NB4 (cell line): ENCODE data around the gene DNASE1L3.

ENCODE experiments used
- DNase-seq: peaks from one replicate; pipeline ENCODE4 v3.0.0; 2010; ENCODE audit warnings: low read depth
- H3K4me3 ChIP-seq: one replicate; pipeline ENCODE4 v1.5.1; 2011; ENCODE audit warnings: mild to moderate bottlenecking, low read depth, low read length, moderate library complexity
- MYC ChIP-seq: IDR thresholded peaks from 2 replicates; pipeline ENCODE4 v1.6.1; 2011; ENCODE audit warnings: low read depth, low read length
- POLR2A ChIP-seq: IDR thresholded peaks from 2 replicates; pipeline ENCODE4 v1.6.1; 2011; ENCODE audit warnings: mild to moderate bottlenecking; ENCODE audit not compliant: insufficient read length; ENCODE audit errors: extremely low read depth
- TF ChIP-seq, protein P1 (sequence below): IDR thresholded peaks from one replicate; pipeline ENCODE4 v1.5.1; 2012; ENCODE audit warnings: low read depth, low read length
- TF ChIP-seq, protein P2 (sequence below): IDR thresholded peaks from 2 replicates; pipeline ENCODE4 v1.6.1; 2011; ENCODE audit warnings: low read depth, low read length

Gene DNASE1L3

DNA sequence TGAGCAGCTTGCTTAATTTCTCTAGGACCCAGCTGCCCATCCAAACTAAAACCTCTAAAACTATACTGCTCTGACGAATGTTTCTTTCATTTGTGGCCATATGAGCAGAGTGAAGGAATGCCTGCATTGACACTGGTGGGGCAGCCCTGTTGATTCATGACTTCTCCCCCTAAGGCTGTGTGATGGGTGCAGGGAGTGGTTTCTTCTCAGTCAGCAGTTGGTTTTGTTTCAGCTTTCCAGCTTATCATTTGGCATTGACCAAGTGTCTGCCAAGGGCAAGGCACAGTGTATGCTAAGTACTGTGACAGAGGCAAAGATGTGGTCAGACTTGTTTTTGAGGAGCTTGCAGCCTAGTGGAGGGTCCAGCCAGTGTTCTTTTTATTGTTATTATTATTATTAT is 31.6 kb upstream of the DNASE1L3 start:
- DNase-seq, result no peak
- TF ChIP-seq, protein P1, sequence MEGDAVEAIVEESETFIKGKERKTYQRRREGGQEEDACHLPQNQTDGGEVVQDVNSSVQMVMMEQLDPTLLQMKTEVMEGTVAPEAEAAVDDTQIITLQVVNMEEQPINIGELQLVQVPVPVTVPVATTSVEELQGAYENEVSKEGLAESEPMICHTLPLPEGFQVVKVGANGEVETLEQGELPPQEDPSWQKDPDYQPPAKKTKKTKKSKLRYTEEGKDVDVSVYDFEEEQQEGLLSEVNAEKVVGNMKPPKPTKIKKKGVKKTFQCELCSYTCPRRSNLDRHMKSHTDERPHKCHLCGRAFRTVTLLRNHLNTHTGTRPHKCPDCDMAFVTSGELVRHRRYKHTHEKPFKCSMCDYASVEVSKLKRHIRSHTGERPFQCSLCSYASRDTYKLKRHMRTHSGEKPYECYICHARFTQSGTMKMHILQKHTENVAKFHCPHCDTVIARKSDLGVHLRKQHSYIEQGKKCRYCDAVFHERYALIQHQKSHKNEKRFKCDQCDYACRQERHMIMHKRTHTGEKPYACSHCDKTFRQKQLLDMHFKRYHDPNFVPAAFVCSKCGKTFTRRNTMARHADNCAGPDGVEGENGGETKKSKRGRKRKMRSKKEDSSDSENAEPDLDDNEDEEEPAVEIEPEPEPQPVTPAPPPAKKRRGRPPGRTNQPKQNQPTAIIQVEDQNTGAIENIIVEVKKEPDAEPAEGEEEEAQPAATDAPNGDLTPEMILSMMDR, result no peak
- TF ChIP-seq, protein P2, sequence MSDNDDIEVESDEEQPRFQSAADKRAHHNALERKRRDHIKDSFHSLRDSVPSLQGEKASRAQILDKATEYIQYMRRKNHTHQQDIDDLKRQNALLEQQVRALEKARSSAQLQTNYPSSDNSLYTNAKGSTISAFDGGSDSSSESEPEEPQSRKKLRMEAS, result no peak
- TF ChIP-seq MYC, result no peak
- no peak for TF ChIP-seq POLR2A
- no peak overlapping the region for H3K4me3 ChIP-seq

DNA sequence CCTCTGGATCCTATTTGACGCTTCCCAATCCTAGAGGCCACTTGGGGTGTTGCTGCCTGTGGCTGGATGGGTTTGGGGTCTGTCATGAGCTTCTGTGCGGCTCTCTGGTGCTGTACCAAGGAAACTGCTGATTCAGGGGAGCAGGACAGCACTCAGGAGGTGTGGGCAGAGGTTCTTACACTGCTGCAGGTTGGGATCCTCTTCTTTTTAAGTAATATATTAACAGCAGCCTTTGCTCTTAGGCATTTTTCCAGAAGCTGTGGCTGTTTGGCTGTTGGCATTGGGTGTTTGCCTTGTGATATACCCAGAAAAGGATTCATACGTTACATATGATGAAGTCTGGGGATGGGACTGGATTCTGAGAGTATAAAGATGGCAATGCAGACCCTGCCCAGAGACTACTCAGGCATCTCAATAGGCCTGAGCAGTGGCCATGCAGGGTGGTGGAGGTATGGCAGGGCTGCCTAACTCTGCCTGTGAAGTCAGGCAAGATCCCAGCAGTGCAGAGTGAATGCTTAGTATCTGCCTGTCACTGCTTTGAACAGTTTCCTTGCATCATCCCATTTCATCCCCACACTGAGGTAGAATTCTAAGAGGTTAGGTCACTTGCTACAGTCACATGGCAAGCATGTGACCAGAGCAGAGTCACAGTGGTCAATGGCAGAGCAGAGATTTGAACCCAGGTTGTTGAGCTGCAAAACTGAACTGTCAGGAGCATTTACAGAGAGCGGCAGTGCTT is 30.7 kb upstream of the DNASE1L3 start:
- H3K4me3 ChIP-seq, result no peak overlapping the region
- TF ChIP-seq POLR2A (no peak), MYC (no peak)
- TF ChIP-seq, protein P1, result no peak
- TF ChIP-seq, protein P2, result no peak
- DNase-seq, result no peak

DNA sequence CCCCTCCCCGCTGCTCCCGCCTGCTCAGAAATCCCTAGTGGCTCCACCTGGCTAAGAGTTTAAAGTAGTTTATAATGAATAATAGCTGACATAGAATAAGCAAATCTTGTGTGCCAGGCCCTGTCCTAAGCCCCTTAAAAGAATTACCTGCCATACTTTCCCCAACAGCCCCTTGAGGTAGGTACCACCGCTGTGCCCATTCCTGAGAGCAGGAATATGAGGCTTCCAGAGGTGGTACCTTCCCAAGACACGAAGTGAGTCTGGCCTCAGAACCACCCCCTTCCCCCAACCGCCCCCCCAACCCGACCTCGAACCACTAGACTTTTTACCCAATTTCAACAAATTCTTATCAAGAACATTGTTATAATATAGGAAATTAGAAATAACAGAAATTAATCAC is 28.1 kb upstream of the DNASE1L3 start:
- no peak overlapping the region for H3K4me3 ChIP-seq
- TF ChIP-seq POLR2A (no peak), MYC (no peak)
- TF ChIP-seq, protein P1, result no peak
- TF ChIP-seq, protein P2, result no peak
- DNase-seq, result no peak

DNA sequence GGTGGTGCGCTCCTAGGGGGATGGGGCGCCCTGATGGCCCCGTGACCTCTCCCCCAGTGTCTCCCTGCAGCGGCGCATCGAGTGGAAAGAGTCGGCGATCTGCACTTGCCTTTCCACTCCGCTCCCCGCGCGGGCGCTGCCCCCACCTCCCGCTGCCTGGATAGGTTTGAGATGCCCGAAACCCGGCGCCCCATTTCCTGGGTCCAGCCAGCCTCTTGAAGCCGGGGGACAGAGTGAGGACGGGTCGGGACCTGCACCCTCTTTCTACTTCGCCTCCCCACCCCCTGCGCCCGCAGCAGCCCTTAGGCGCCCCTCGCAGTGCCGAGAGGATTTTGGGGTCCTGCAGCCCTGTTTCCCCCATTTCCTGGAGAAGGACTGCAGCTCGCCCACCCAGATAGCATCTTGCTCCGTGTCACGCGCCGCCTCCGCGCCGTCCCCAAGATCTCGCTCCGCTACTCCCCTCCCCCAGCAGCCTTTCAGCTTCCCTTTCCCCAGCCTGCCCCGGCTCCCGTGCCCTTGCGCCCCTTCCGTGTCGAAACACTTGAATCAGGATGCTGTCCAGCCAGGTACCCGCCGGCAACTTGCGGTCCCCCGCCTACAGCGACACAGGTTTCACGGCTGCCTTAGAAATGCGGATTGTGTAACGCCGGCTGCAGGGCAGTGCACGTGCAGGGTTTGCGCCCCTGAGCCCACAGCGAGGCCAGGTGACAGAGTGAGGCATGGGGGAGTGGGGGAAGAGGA is 27.3 kb upstream of the DNASE1L3 start:
- TF ChIP-seq, protein P1, result no peak
- TF ChIP-seq, protein P2, result no peak
- TF ChIP-seq POLR2A (no peak), MYC (no peak)
- peak overlapping the region; percentile 38 for H3K4me3 ChIP-seq
- peak; percentile 37 for DNase-seq

DNA sequence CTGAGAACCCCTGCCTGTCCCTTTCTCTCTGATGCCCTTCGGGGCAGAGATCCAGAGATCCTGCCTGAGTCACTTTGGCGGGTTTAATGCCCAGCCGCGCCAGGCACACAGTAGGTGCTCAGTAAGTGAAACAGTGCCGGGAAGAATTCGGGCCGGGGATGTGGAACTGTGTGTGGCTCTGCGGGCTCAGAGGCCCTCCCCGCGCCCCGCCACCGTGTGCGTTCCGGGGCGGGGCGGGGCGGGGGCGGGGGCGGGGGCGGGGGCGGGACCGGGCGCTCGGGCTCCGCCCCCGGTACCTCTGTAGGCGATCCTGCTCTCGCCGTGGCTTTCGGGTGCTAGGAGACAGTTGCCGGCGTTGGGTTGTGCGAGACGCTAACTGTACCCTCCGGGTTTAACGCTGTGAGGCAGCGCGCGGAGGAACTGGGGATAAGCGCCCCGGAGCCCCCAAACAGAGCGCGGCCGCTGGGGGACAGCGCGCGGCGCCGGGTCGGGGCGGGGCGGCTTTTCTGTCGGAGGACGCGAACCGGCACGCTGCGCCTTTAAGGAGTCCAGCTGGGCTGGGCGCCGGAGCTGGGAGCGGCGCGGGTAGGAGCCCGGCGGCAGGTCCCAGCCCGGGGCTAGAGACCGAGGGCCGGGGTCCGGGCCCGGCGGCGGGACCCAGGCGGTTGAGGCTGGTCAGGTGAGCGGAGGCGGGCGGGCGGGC is 26.6 kb upstream of the DNASE1L3 start, which contains the start of gene ABHD6:
Gene ABHD6 (plus strand): TSS at position 555 of the 703 bp plus-strand sequence. CDS start 18,795 bp downstream, outside the sequence.
- peak; percentile 74 for DNase-seq
- TF ChIP-seq, protein P2, result no peak
- no peak for TF ChIP-seq POLR2A
- no peak for TF ChIP-seq MYC
- TF ChIP-seq, protein P1, result no peak
- peak within 1 kb of the TSS; percentile 49 for H3K4me3 ChIP-seq
